GM13977 (cell line): Measurements from ENCODE around the gene VSTM2L.
A peak's percentile ranks its signal among the peaks of the same experiment; 100 is the strongest.

Experiments
- DNase-seq: peaks from one replicate; pipeline ENCODE4 v3.0.0; 2012; ENCODE audit warnings: low spot score
- CTCF ChIP-seq: IDR thresholded peaks from 2 replicates; pipeline ENCODE4 v1.5.1; 2012; ENCODE audit warnings: mild to moderate bottlenecking, control low read depth; ENCODE audit not compliant: insufficient read depth; ENCODE audit errors: extremely low read depth, missing control alignments
- in situ Hi-C: fragments of 300-500 bp; cut with MboI; formaldehyde crosslinking; loops from one replicate; pipeline ENCODE4 v1.12.0; 2022; ENCODE audit warnings: low sequenced_read_pairs, low pct_unique_long_range_greater_than_20kb, mixed read lengths, inconsistent platforms; ENCODE audit not compliant: unreplicated experiment

The VSTM2L gene

GRCh38 chr20:37918035-37918434, 15.1 kb downstream of the VSTM2L start:
- in situ Hi-C loops = no loop called here
- DNase-seq = no peak
- no peak for TF ChIP-seq CTCF

- no peak for TF ChIP-seq CTCF
- DNase-seq = no peak
- in situ Hi-C loops = no loop called here
Measured at GRCh38 chr20:37919389-37920040, 16.6 kb downstream of the VSTM2L start.

GRCh38 chr20:37920270-37920669, 17.3 kb downstream of the VSTM2L start:
- TF ChIP-seq CTCF = no peak
- in situ Hi-C loops = no loop called here
- no peak for DNase-seq

GRCh38 chr20:37920679-37921322, 17.9 kb downstream of the VSTM2L start:
- in situ Hi-C loops = no loop called here
- no peak for DNase-seq
- no peak for TF ChIP-seq CTCF

- DNase-seq = peak; percentile 78
- TF ChIP-seq CTCF = no peak
- in situ Hi-C loops = no loop called here
Measured at GRCh38 chr20:37921341-37921929, 18.5 kb downstream of the VSTM2L start.

GRCh38 chr20:37922016-37922415, 19.1 kb downstream of the VSTM2L start:
- in situ Hi-C loops = no loop called here
- DNase-seq = peak; percentile 78
- no peak for TF ChIP-seq CTCF
